Activated B cell treated with CpG ODN at 0.5 μM for 24 hours (primary cell): ENCODE measurements around the gene ADAMTS12. TPM values are rescaled to one million over a fixed set of nuclear protein-coding genes. Genes with fewer than 3 reads are reported as not detected.

ENCODE experiments used
- ATAC-seq: fragments of 200-7000 bp; cut with Tn5 transposase; one replicate; pipeline ENCODE4 v1.10.0; 2021; ENCODE audit warnings: low read depth, mild to moderate bottlenecking, moderate library complexity
- CTCF ChIA-PET: fragments of 350-600 bp; sonication (Branson Sonifier 250); formaldehyde crosslinking; loops from one replicate; lab custom pipeline; 2021; ENCODE audit warnings: antibody characterized with exemption; lab: Charles Lee
- POLR2A ChIA-PET: fragments of 350-600 bp; sonication (Branson Sonifier 250); formaldehyde crosslinking; loops from one replicate; lab custom pipeline; 2021; ENCODE audit warnings: antibody characterized with exemption; lab: Charles Lee
- DNase-seq: peaks from one replicate; pipeline ENCODE4 v3.0.0; 2022
- H3K27ac Mint-ChIP-seq: one replicate; pipeline ENCODE4 v1.8.0; 2020; ENCODE audit warnings: mixed read lengths
- H3K27me3 Mint-ChIP-seq: one replicate; pipeline ENCODE4 v1.8.0; 2021; ENCODE audit warnings: mixed read lengths
- H3K36me3 Mint-ChIP-seq: one replicate; pipeline ENCODE4 v1.8.0; 2021; ENCODE audit warnings: low read depth, mixed read lengths
- H3K4me1 Mint-ChIP-seq: one replicate; pipeline ENCODE4 v1.8.0; 2021; ENCODE audit warnings: mixed read lengths
- H3K4me3 Mint-ChIP-seq: one replicate; pipeline ENCODE4 v1.8.0; 2020; ENCODE audit warnings: mild to moderate bottlenecking, mixed read lengths
- H3K9me3 Mint-ChIP-seq: one replicate; pipeline ENCODE4 v1.8.0; 2020; ENCODE audit warnings: mixed read lengths
- CTCF ChIP-seq: fragments of 200-600 bp; IDR thresholded peaks from one replicate; pipeline ENCODE4 v1.8.0; 2022; ENCODE audit warnings: antibody characterized with exemption, mild to moderate bottlenecking
- intact Hi-C: fragments of 100-400 bp; cut with micrococcal nuclease; formaldehyde crosslinking; loops from one replicate; pipeline ENCODE4 v1.15.1; 2024
- total RNA-seq: library from RNA; stranded (reverse); gene quantifications from 2 replicates; pipeline ENCODE4 v1.2.3, GENCODE V29; 2022

ADAMTS12 gene
- total RNA-seq, 1 donor from 2014 or later = not detected

GRCh38 chr5:33738097-33738496, 153.7 kb downstream of the ADAMTS12 start:
- DNase-seq (no peak), ATAC-seq (no peak)
- no peaks in the 10 kb centered on the region for H3K9me3 Mint-ChIP-seq
- no peak for TF ChIP-seq CTCF
- CTCF ChIA-PET = no interaction called here
- H3K27me3 Mint-ChIP-seq = no peaks in the 10 kb centered on the region
- intact Hi-C loops = no loop called here
- H3K36me3 Mint-ChIP-seq = no peaks in the 10 kb centered on the region
- no peak overlapping the region for H3K4me3 Mint-ChIP-seq
- H3K4me1 Mint-ChIP-seq = no peaks in the 10 kb centered on the region
- no peak overlapping the region for H3K27ac Mint-ChIP-seq
- POLR2A ChIA-PET = no interaction called here

GRCh38 chr5:33737697-33738096, 154.1 kb downstream of the ADAMTS12 start:
- H3K36me3 Mint-ChIP-seq = no peaks in the 10 kb centered on the region
- no peak overlapping the region for H3K4me3 Mint-ChIP-seq
- no peak for TF ChIP-seq CTCF
- no peak for ATAC-seq
- DNase-seq = no peak
- intact Hi-C loops = no loop called here
- no peak overlapping the region for H3K27ac Mint-ChIP-seq
- ChIA-PET POLR2A (no interaction called here), CTCF (no interaction called here)
- H3K4me1 Mint-ChIP-seq = no peaks in the 10 kb centered on the region
- H3K9me3 Mint-ChIP-seq = no peaks in the 10 kb centered on the region
- H3K27me3 Mint-ChIP-seq = no peaks in the 10 kb centered on the region

GRCh38 chr5:33737284-33737683, 154.5 kb downstream of the ADAMTS12 start:
- TF ChIP-seq CTCF = no peak
- ChIA-PET CTCF (no interaction called here), POLR2A (no interaction called here)
- Mint-ChIP-seq H3K27me3 (no peaks in the 10 kb centered on the region), H3K4me3 (no peak overlapping the region), H3K4me1 (no peaks in the 10 kb centered on the region), H3K27ac (no peak overlapping the region), H3K36me3 (no peaks in the 10 kb centered on the region), H3K9me3 (no peaks in the 10 kb centered on the region)
- no peak for DNase-seq
- no peak for ATAC-seq
- intact Hi-C loops = no loop called here

- Mint-ChIP-seq H3K9me3 (no peaks in the 10 kb centered on the region), H3K27me3 (peaks cover 4% of the 10 kb centered on the region), H3K4me3 (no peak overlapping the region), H3K36me3 (no peaks in the 10 kb centered on the region), H3K4me1 (no peaks in the 10 kb centered on the region), H3K27ac (no peak overlapping the region)
- intact Hi-C loops = no loop called here
- DNase-seq (no peak), ATAC-seq (no peak)
- POLR2A ChIA-PET = no interaction called here
- no peak for TF ChIP-seq CTCF
- CTCF ChIA-PET = no interaction called here
These were observed 155.3 kb downstream of the ADAMTS12 start for GRCh38 chr5:33736510-33736909.

- H3K9me3 Mint-ChIP-seq = no peaks in the 10 kb centered on the region
- no peaks in the 10 kb centered on the region for H3K36me3 Mint-ChIP-seq
- no peak for TF ChIP-seq CTCF
- DNase-seq (no peak), ATAC-seq (no peak)
- H3K4me1 Mint-ChIP-seq = no peaks in the 10 kb centered on the region
- intact Hi-C loops = no loop called here
- H3K4me3 Mint-ChIP-seq = no peak overlapping the region
- POLR2A ChIA-PET = no interaction called here
- H3K27ac Mint-ChIP-seq = no peak overlapping the region
- CTCF ChIA-PET = no interaction called here
- H3K27me3 Mint-ChIP-seq = peaks cover 4% of the 10 kb centered on the region
These were observed 156.7 kb downstream of the ADAMTS12 start for GRCh38 chr5:33735072-33735471.
